Sigmoid colon (tissue), 3 donors: Measurements from ENCODE around the gene SPEF1.
A peak's percentile ranks its signal among the peaks of the same experiment; 100 is the strongest.

Experiments used
- POLR2A ChIP-seq, 2 donors: fragments of 450-650 bp; IDR thresholded peaks; one replicate each; pipeline ENCODE4 v1.6.1; 2016; ENCODE audit warnings: antibody characterized with exemption in 2 of 2, mild to moderate bottlenecking in 2 of 2, moderate library complexity in 2 of 2
- TF ChIP-seq, protein P1 (sequence below), 4 experiments: fragments of 450-650 bp in 3 of 4; fragments of 200-600 bp in 1 of 4; IDR thresholded peaks; one replicate each; pipeline ENCODE4 v1.5.1; 2016 to 2019; ENCODE audit warnings: antibody characterized with exemption in 4 of 4, mild to moderate bottlenecking in 3 of 4, moderate library complexity in 2 of 4

DNA sequence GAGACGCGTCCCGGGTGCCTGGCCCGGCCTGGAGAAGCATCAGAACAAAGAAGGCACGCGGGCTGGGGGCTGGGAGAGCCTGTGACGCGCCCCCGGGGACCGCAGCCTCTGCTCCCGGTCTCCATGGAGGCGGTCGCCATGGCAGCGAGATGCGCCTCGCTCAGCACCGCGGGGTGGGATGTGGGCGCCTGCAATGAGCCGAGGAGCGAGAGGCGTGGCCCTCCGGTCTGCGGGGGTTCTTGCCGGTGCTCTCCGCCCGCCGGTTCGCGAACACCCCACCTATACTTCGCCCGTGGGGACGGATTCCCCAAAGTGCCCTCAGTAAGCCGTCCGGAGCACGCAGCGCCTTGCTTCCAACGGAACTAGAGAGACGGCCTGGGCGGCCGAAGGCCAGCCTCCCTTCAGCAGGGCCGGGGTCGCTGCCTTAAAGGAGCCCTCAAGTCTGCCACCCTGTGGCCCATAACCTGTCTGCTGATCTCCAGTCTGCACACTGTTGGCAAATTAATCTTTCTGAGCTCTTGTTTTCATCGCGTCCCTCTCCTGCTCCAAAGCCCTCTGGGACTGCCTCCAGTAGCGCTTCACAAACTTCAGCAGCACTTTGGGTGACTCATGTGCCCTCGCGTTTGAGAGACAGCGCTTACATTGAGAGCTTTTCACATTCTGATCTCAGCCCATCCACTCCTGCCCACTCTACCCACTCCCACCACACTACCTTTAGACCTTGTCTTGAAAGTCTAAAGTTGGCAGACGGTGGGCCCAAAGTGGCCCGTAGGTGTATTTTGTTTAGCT is 12.7 kb downstream of the SPEF1 start:
- TF ChIP-seq, protein P1, sequence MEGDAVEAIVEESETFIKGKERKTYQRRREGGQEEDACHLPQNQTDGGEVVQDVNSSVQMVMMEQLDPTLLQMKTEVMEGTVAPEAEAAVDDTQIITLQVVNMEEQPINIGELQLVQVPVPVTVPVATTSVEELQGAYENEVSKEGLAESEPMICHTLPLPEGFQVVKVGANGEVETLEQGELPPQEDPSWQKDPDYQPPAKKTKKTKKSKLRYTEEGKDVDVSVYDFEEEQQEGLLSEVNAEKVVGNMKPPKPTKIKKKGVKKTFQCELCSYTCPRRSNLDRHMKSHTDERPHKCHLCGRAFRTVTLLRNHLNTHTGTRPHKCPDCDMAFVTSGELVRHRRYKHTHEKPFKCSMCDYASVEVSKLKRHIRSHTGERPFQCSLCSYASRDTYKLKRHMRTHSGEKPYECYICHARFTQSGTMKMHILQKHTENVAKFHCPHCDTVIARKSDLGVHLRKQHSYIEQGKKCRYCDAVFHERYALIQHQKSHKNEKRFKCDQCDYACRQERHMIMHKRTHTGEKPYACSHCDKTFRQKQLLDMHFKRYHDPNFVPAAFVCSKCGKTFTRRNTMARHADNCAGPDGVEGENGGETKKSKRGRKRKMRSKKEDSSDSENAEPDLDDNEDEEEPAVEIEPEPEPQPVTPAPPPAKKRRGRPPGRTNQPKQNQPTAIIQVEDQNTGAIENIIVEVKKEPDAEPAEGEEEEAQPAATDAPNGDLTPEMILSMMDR (IDR thresholded peaks at IDR 0.05): peak in 2 of 4 experiments; percentile 16 to 48
- no peak for TF ChIP-seq POLR2A (IDR thresholded peaks at IDR 0.05)
